A549 (cell line): ENCODE measurements around the gene LINGO4.

Experiments used
- BCL3 ChIP-seq: fragments of >200 bp; sonication (Bioruptor Twin); formaldehyde crosslinking; IDR thresholded peaks from 3 replicates; pipeline ENCODE4 v1.6.1; 2016
- BHLHE40 ChIP-seq: IDR thresholded peaks from 2 replicates; pipeline ENCODE4 v1.6.1; 2012; ENCODE audit warnings: low read depth, low read length, inconsistent platforms
- CHD2 ChIP-seq: fragments of 150-350 bp; IDR thresholded peaks from 2 replicates; pipeline ENCODE4 v1.6.1; 2014; ENCODE audit warnings: low read length; ENCODE audit not compliant: partially characterized antibody
- CTCF ChIP-seq: fragments of >200 bp; sonication (Bioruptor Twin); formaldehyde crosslinking; IDR thresholded peaks from 3 replicates; pipeline ENCODE4 v1.5.1; 2016
- EP300 ChIP-seq, 2 experiments: fragments of >200 bp; sonication (Bioruptor Twin); formaldehyde crosslinking; IDR thresholded peaks; 2 replicates in 1 of 2; 3 replicates in 1 of 2; pipeline ENCODE4 v1.6.1; 2016 to 2017
- MAFK ChIP-seq: fragments of 450-650 bp; IDR thresholded peaks from 2 replicates; pipeline ENCODE4 v1.6.1; 2014; ENCODE audit not compliant: partially characterized antibody
- MYC ChIP-seq: IDR thresholded peaks from 2 replicates; pipeline ENCODE4 v1.6.1; 2012; ENCODE audit warnings: mild to moderate bottlenecking, inconsistent platforms, low read length, improper control_type of control experiment, borderline replicate concordance
- PBX3 ChIP-seq: IDR thresholded peaks from 2 replicates; pipeline ENCODE4 v1.6.1; 2012
- POLR2A ChIP-seq: IDR thresholded peaks from 2 replicates; pipeline ENCODE4 v1.6.1; 2012; ENCODE audit warnings: mild to moderate bottlenecking, low read length
- TP53 ChIP-seq: fragments of 250-450 bp; sonication (Bioruptor Pico); IDR thresholded peaks from 2 replicates; pipeline ENCODE4 v1.5.0; 2021; ENCODE audit warnings: mild to moderate bottlenecking, moderate library complexity

- TF ChIP-seq CTCF (no peak), MAFK (no peak), BCL3 (no peak), POLR2A (no peak), EP300 (IDR thresholded peaks at IDR 0.05) (no peak), PBX3 (no peak), BHLHE40 (no peak), CHD2 (no peak), TP53 (CRISPR knock-in tag) (no peak), MYC (no peak)
Observed at GRCh38 chr1:151779852-151780251, 25.4 kb downstream of the LINGO4 start.
